Vagina (tissue), 2 donors: ENCODE results near the gene BRI3. TPM values are rescaled to one million over a fixed set of nuclear protein-coding genes. Genes with fewer than 3 reads are reported as not detected.

Experiments
- DNase-seq, 2 donors: peaks; one replicate each; pipeline ENCODE4 v3.0.0-alpha.2; 2017; ENCODE audit errors: extremely low spot score in 2 of 2
- H3K27ac ChIP-seq: fragments of 200-600 bp; sonication (generic); one replicate; pipeline ENCODE4 v1.5.1; 2019
- H3K27me3 ChIP-seq: fragments of 200-600 bp; sonication (generic); one replicate; pipeline ENCODE4 v1.5.1; 2019
- H3K36me3 ChIP-seq, 2 donors: fragments of 200-600 bp; sonication (generic); one replicate each; pipeline ENCODE4 v1.5.1; 2017 to 2019
- H3K4me1 ChIP-seq: fragments of 200-600 bp; sonication (generic); one replicate; pipeline ENCODE4 v1.5.1; 2019
- H3K4me3 ChIP-seq, 2 donors: fragments of 200-600 bp; sonication (generic); 1 replicate in 1 of 2; 2 replicates in 1 of 2; pipeline ENCODE4 v1.5.1; 2016 to 2019
- H3K9me3 ChIP-seq: fragments of 200-600 bp; sonication (generic); one replicate; pipeline ENCODE4 v1.5.1; 2019
- POLR2A ChIP-seq, 2 donors: fragments of 450-650 bp; IDR thresholded peaks; one replicate each; pipeline ENCODE4 v1.6.1; 2017; ENCODE audit warnings: antibody characterized with exemption in 2 of 2, mild to moderate bottlenecking in 2 of 2, moderate library complexity in 2 of 2
- POLR2AphosphoS5 ChIP-seq, 2 donors: sonication (generic); formaldehyde crosslinking; IDR thresholded peaks; one replicate each; pipeline ENCODE4 v1.9.0; 2017; ENCODE audit warnings: antibody characterized with exemption in 2 of 2, mild to moderate bottlenecking in 2 of 2, low read depth in 1 of 2; ENCODE audit not compliant: insufficient read depth in 1 of 2
- intact Hi-C: fragments of 100-400 bp; cut with DNase I; formaldehyde crosslinking; loops from one replicate; pipeline ENCODE4 v1.15.1; 2023
- total RNA-seq: library from RNA; depleted of rRNA; stranded (reverse); fragments of >200 nt; gene quantifications from one replicate; pipeline ENCODE4 v1.2.3, GENCODE V29; 2016
- TF ChIP-seq, protein P1 (sequence below), 3 experiments: fragments of 450-650 bp in 2 of 3; fragments of 200-600 bp in 1 of 3; sonication (generic) in 1 of 3; IDR thresholded peaks; one replicate each; pipeline ENCODE4 v1.5.1; 2017 to 2019; ENCODE audit warnings: antibody characterized with exemption in 3 of 3, mild to moderate bottlenecking in 2 of 3, moderate library complexity in 2 of 3

BRI3 gene
- total RNA-seq, 1 donor from 2014 or later, result 68.5 TPM

DNA sequence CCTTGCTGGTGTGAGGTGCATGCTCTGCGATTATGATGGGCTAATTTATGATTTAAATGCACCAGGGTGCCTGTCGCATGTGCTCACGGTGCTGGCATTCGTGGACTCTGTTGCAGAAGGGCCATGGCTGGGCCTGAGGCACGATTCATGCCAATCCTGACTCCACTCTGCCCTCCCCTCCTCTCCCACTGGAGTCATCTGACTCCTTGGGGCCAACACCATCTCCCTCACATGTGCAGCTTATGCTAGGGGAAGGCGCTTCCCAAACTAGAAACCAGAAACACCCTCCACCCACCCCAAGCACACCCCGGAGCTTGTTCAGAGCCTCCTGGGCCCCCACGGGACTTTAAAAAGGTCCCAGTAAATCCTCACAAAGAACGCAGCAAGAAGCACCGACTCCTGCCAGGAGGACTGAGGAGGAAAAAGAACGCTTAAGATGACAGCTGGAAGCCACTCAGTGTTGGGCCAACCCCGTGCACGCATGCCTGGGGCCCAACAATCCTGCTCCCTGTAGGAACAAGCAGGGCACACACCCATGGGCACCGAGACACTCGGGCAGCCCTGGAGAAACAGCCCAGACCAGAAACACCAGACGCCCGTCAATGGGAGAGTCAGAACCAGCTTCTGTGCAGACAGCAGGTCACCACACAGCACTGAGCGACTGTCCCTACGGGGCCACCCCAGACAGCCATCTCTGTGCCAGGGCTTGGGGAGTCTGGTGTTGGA, 14.1 kb downstream of the BRI3 start:
- H3K27ac ChIP-seq, result peak overlapping the region; percentile 41
- intact Hi-C loops, result no loop called here
- no peaks in the 10 kb centered on the region for H3K27me3 ChIP-seq
- H3K4me3 ChIP-seq, result no peak overlapping the region
- peaks cover 0 to 29% of the 10 kb centered on the region in 2 donors for H3K36me3 ChIP-seq
- no peaks in the 10 kb centered on the region for H3K9me3 ChIP-seq
- TF ChIP-seq POLR2AphosphoS5 (IDR thresholded peaks at IDR 0.05; ENCODE audit: insufficient read depth in 1 of 2, low read depth in 1 of 2), result no peak
- TF ChIP-seq, protein P1, sequence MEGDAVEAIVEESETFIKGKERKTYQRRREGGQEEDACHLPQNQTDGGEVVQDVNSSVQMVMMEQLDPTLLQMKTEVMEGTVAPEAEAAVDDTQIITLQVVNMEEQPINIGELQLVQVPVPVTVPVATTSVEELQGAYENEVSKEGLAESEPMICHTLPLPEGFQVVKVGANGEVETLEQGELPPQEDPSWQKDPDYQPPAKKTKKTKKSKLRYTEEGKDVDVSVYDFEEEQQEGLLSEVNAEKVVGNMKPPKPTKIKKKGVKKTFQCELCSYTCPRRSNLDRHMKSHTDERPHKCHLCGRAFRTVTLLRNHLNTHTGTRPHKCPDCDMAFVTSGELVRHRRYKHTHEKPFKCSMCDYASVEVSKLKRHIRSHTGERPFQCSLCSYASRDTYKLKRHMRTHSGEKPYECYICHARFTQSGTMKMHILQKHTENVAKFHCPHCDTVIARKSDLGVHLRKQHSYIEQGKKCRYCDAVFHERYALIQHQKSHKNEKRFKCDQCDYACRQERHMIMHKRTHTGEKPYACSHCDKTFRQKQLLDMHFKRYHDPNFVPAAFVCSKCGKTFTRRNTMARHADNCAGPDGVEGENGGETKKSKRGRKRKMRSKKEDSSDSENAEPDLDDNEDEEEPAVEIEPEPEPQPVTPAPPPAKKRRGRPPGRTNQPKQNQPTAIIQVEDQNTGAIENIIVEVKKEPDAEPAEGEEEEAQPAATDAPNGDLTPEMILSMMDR (IDR thresholded peaks at IDR 0.05), result no peak
- TF ChIP-seq POLR2A (IDR thresholded peaks at IDR 0.05), result no peak
- no peak for DNase-seq
- H3K4me1 ChIP-seq, result peaks cover 19% of the 10 kb centered on the region

DNA sequence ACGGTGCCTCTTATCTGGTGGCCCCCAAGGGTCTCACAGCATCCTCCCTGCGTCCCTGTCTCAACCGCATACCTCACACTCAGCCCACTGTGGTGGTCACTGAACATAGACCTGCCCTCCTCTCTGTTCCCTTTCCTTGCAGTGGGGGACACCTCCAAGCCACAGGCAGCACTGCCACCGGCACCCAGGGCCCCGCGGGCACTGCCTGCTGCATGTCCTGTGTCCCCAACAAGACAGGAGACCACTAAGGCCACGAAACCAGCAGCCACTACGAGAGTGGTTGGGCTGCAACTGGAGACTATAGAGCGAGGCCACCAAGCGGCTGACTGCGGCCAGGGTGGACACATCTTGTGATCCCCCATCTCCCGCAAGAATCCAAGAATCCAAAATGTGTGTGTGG, 15.3 kb downstream of the BRI3 start:
- Histone ChIP-seq H3K4me1 (peaks cover 19% of the 10 kb centered on the region), H3K36me3 (peaks cover 0 to 25% of the 10 kb centered on the region in 2 donors), H3K27ac (no peak overlapping the region), H3K9me3 (no peaks in the 10 kb centered on the region), H3K4me3 (no peak overlapping the region), H3K27me3 (no peaks in the 10 kb centered on the region)
- DNase-seq, result no peak
- intact Hi-C loops, result no loop called here
- TF ChIP-seq, protein P1 (IDR thresholded peaks at IDR 0.05), result no peak
- TF ChIP-seq POLR2A (IDR thresholded peaks at IDR 0.05) (no peak), POLR2AphosphoS5 (IDR thresholded peaks at IDR 0.05; ENCODE audit: insufficient read depth in 1 of 2, low read depth in 1 of 2) (no peak)

DNA sequence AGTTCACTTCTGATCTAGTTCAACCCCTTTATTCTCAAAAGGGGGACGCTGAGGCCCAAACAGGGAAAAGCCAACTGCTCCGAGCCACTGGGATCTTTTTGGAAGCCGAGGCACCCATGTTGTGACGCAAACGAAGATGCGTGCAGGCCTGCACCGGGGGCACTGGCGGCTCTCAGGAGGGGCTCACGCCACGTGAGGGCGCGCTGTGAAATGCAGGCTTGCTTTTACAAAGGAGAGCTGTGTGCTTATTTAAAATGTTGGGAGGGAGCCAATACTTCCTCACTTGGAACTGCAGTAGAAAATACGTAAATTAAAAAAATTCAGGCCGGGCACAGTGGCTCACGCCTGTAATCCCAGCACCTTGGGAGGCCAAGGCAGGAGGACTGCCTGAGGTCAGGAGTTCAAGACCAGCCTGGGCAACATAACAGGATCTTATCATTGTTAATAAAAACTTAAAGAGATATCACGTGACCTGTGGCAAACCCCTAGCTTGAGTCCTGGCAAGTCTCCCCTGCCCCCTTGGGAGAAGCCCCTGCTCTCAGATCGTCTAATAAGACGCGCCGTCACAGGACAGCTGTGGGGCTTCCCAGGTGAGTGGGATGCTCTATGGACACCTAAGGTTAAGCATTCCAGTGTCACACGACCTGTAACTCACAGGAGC, 16.3 kb downstream of the BRI3 start:
- Histone ChIP-seq H3K27me3 (no peaks in the 10 kb centered on the region), H3K4me1 (peaks cover 19% of the 10 kb centered on the region), H3K36me3 (peaks cover 0 to 16% of the 10 kb centered on the region in 2 donors), H3K27ac (no peak overlapping the region), H3K9me3 (no peaks in the 10 kb centered on the region), H3K4me3 (no peak overlapping the region)
- TF ChIP-seq POLR2AphosphoS5 (IDR thresholded peaks at IDR 0.05; ENCODE audit: insufficient read depth in 1 of 2, low read depth in 1 of 2), result no peak
- no peak for TF ChIP-seq POLR2A (IDR thresholded peaks at IDR 0.05)
- TF ChIP-seq, protein P1 (IDR thresholded peaks at IDR 0.05), result no peak
- DNase-seq, result no peak
- intact Hi-C loops, result no loop called here

DNA sequence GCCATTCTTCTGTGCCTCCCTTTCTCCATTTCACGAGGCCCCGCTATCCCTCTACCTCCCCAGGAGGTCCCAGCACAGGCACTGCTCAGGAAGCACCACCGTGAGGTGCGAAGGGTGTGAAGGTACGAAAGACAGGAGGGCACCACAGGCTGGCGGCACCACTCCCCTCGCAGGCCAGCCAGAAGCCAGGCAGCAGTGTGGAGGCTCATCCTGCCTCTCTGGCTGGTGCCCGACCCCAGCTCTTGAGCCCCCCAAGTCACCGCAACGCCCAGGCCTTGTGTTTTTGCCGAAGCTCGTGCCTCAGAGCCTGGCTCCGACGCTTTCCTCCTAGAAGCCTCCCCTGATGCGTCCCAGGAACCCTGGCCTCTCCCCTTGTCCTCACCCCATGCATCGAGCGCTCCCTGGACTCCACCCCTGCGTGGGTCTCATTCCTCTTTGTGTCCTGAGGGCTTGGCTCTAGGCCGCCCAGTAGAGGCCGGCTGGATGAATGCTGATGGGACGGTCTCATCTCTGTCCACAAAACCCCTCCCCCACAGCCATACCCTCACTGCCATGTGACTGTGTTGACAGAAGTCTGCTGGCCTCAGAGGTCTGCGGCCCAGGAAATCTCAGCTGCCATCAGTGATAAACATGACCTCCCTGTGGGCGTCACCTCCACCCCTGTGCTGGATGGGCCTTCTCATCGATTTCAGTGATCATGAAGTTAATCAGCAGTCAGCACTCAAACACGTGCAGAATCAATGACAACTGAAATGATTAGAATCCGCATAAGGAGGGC, 19.3 kb downstream of the BRI3 start:
- TF ChIP-seq, protein P1 (IDR thresholded peaks at IDR 0.05), result no peak
- TF ChIP-seq POLR2A (IDR thresholded peaks at IDR 0.05) (no peak), POLR2AphosphoS5 (IDR thresholded peaks at IDR 0.05; ENCODE audit: insufficient read depth in 1 of 2, low read depth in 1 of 2) (no peak)
- H3K36me3 ChIP-seq, result no peaks in the 10 kb centered on the region
- no peaks in the 10 kb centered on the region for H3K27me3 ChIP-seq
- no peak for DNase-seq
- no peak overlapping the region for H3K27ac ChIP-seq
- intact Hi-C loops, result no loop called here
- H3K4me1 ChIP-seq, result peaks cover 3% of the 10 kb centered on the region
- no peaks in the 10 kb centered on the region for H3K9me3 ChIP-seq
- no peak overlapping the region for H3K4me3 ChIP-seq
